ES-I3 (cell line): ENCODE data around the gene INSIG2.

Source experiments
- H3K36me3 ChIP-seq: 2 replicates; pipeline ENCODE4 v1.6.1; 2013; ENCODE audit warnings: mild to moderate bottlenecking, low read length, control low read depth, moderate library complexity; ENCODE audit not compliant: insufficient read depth
- H3K4me1 ChIP-seq: 2 replicates; pipeline ENCODE4 v1.6.1; 2013; ENCODE audit warnings: mild to moderate bottlenecking, control low read depth, low read length; ENCODE audit not compliant: insufficient read depth
- H3K9ac ChIP-seq: 2 replicates; pipeline ENCODE4 v1.6.1; 2013; ENCODE audit warnings: low read depth, mild to moderate bottlenecking, low read length, moderate library complexity
- H3K9me3 ChIP-seq: 2 replicates; pipeline ENCODE4 v1.6.1; 2013; ENCODE audit warnings: mild to moderate bottlenecking, low read length, moderate library complexity; ENCODE audit not compliant: control insufficient read depth, insufficient read depth

Gene INSIG2

GRCh38 chr2:118102433-118103082 lies 14.3 kb downstream of the INSIG2 start:
- Histone ChIP-seq H3K9ac (no peak overlapping the region), H3K4me1 (no peaks in the 10 kb centered on the region), H3K36me3 (0 out of 2 replicates have a peak, but pooled peaks cover 5% of the 10 kb centered on the region), H3K9me3 (no peaks in the 10 kb centered on the region)

GRCh38 chr2:118103951-118104940 lies 16.0 kb downstream of the INSIG2 start:
- Histone ChIP-seq H3K9ac (no peak overlapping the region), H3K36me3 (0 out of 2 replicates have a peak, but pooled peaks cover 5% of the 10 kb centered on the region), H3K4me1 (no peaks in the 10 kb centered on the region), H3K9me3 (no peaks in the 10 kb centered on the region)

GRCh38 chr2:118105497-118105896 lies 17.2 kb downstream of the INSIG2 start:
- H3K9ac ChIP-seq, result no peak overlapping the region
- no peaks in the 10 kb centered on the region for H3K4me1 ChIP-seq
- 0 out of 2 replicates have a peak, but pooled peaks cover 5% of the 10 kb centered on the region for H3K36me3 ChIP-seq
- H3K9me3 ChIP-seq, result no peaks in the 10 kb centered on the region

GRCh38 chr2:118106926-118107325 lies 18.7 kb downstream of the INSIG2 start:
- Histone ChIP-seq H3K36me3 (0 out of 2 replicates have a peak, but pooled peaks cover 5% of the 10 kb centered on the region), H3K4me1 (no peaks in the 10 kb centered on the region), H3K9ac (no peak overlapping the region), H3K9me3 (no peaks in the 10 kb centered on the region)

GRCh38 chr2:118110310-118110709 lies 22.0 kb downstream of the INSIG2 start:
- no peaks in the 10 kb centered on the region for H3K4me1 ChIP-seq
- H3K9ac ChIP-seq, result no peak overlapping the region
- no peaks in the 10 kb centered on the region for H3K9me3 ChIP-seq
- H3K36me3 ChIP-seq, result 0 out of 2 replicates have a peak, but pooled peaks cover 5% of the 10 kb centered on the region

GRCh38 chr2:118110991-118111390 lies 22.7 kb downstream of the INSIG2 start:
- H3K36me3 ChIP-seq, result 0 out of 2 replicates have a peak, but pooled peaks cover 5% of the 10 kb centered on the region
- H3K9ac ChIP-seq, result no peak overlapping the region

GRCh38 chr2:118112771-118113334 lies 24.6 kb downstream of the INSIG2 start:
- Histone ChIP-seq H3K9me3 (no peaks in the 10 kb centered on the region), H3K9ac (no peak overlapping the region), H3K36me3 (no peaks in the 10 kb centered on the region; the same call in 1 of the 2 replicates), H3K4me1 (no peaks in the 10 kb centered on the region)

More at GRCh38 chr2:118110991-118111390, 22.7 kb downstream of the INSIG2 start:
- Histone ChIP-seq H3K9me3 (no peaks in the 10 kb centered on the region), H3K4me1 (no peaks in the 10 kb centered on the region)

GRCh38 chr2:118114863-118115262 lies 26.6 kb downstream of the INSIG2 start:
- no peak overlapping the region for H3K9ac ChIP-seq
- no peaks in the 10 kb centered on the region; the same call in 1 of the 2 replicates for H3K36me3 ChIP-seq
- H3K9me3 ChIP-seq, result no peaks in the 10 kb centered on the region
- no peaks in the 10 kb centered on the region for H3K4me1 ChIP-seq

- H3K9ac ChIP-seq, result no peak overlapping the region
- H3K4me1 ChIP-seq, result no peaks in the 10 kb centered on the region
- H3K36me3 ChIP-seq, result no peaks in the 10 kb centered on the region; the same call in 1 of the 2 replicates
- no peaks in the 10 kb centered on the region for H3K9me3 ChIP-seq
These were observed 27.5 kb downstream of the INSIG2 start for GRCh38 chr2:118115761-118116160.

GRCh38 chr2:118118479-118118878 lies 30.2 kb downstream of the INSIG2 start:
- no peak overlapping the region for H3K9ac ChIP-seq
- H3K4me1 ChIP-seq, result peaks cover 6% of the 10 kb centered on the region; the same call in 1 of the 2 replicates
- no peaks in the 10 kb centered on the region; the same call in 1 of the 2 replicates for H3K36me3 ChIP-seq
- no peaks in the 10 kb centered on the region for H3K9me3 ChIP-seq

- Histone ChIP-seq H3K36me3 (no peaks in the 10 kb centered on the region; the same call in 1 of the 2 replicates), H3K4me1 (peaks cover 9% of the 10 kb centered on the region; the same call in 1 of the 2 replicates), H3K9me3 (no peaks in the 10 kb centered on the region), H3K9ac (no peak overlapping the region)
These were observed 31.0 kb downstream of the INSIG2 start for GRCh38 chr2:118119158-118119727.

GRCh38 chr2:118119761-118120400 lies 31.6 kb downstream of the INSIG2 start:
- no peaks in the 10 kb centered on the region for H3K9me3 ChIP-seq
- peaks cover 9% of the 10 kb centered on the region; the same call in 1 of the 2 replicates for H3K4me1 ChIP-seq
- no peak overlapping the region for H3K9ac ChIP-seq
- H3K36me3 ChIP-seq, result no peaks in the 10 kb centered on the region; the same call in 1 of the 2 replicates

- Histone ChIP-seq H3K4me1 (peaks cover 9% of the 10 kb centered on the region; the same call in 1 of the 2 replicates), H3K9ac (no peak overlapping the region), H3K9me3 (no peaks in the 10 kb centered on the region), H3K36me3 (no peaks in the 10 kb centered on the region; the same call in 1 of the 2 replicates)
These were observed 32.1 kb downstream of the INSIG2 start for GRCh38 chr2:118120401-118120780.
